ENCODE data around the gene ST14.

DNA sequence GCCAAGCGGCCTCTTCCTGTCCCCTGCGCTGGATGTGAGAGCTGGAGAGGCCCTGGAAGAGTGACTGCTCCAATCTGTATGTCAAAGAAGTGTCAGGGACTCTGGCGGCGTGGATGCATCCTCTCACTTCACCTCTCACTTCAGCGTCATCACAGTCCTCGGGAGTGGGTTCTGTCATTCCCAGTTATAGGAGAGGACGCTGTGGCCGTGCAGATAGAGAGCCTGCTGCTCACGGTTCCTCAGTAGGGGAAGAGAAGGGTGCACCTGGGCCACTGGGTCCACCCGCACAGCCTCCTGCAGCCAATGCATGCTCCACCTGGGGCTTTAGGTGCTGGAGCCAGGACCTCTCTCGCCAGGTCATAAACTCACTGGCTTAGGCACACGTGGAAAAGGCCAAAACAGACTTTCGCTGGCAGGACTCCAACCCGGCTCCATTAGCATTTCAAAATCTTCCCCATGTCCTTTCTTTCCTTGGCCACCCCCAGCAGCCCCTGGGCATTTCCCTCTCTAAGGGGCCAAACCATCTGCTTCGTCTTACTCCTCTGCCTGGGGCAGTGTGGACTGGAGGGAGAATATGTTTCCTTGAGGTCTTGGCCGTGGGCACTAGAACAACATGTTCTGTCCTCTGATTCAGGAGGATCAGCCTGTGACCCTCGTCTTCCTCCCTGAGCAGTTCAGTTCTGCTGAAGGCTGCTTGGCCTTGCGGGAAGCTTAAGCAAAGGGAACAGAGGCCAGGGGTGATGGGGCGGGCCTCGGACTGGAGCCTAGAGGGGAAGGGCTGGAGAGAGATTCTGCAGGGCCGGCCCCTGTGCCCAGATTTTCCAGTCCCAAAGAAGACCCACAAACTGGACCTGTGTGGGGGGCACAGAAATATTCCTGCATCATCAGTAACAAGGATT lies 57.8 kb downstream of the ST14 start:
- TF ChIP-seq, protein P1, sequence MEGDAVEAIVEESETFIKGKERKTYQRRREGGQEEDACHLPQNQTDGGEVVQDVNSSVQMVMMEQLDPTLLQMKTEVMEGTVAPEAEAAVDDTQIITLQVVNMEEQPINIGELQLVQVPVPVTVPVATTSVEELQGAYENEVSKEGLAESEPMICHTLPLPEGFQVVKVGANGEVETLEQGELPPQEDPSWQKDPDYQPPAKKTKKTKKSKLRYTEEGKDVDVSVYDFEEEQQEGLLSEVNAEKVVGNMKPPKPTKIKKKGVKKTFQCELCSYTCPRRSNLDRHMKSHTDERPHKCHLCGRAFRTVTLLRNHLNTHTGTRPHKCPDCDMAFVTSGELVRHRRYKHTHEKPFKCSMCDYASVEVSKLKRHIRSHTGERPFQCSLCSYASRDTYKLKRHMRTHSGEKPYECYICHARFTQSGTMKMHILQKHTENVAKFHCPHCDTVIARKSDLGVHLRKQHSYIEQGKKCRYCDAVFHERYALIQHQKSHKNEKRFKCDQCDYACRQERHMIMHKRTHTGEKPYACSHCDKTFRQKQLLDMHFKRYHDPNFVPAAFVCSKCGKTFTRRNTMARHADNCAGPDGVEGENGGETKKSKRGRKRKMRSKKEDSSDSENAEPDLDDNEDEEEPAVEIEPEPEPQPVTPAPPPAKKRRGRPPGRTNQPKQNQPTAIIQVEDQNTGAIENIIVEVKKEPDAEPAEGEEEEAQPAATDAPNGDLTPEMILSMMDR (conservative IDR thresholded peaks at IDR 0.05; ENCODE audit: low read depth, low read length): no peak
- no peak for TF ChIP-seq EZH2 (IDR thresholded peaks at IDR 0.05; ENCODE audit: borderline replicate concordance, low read depth, low read length, poor library complexity, severe bottlenecking)
